Amniotic epithelial cell (primary cell): Measurements from ENCODE around the gene MSH2.
"Not testable (repeated sequence)": the region's sequence is repeated elsewhere in the genome, so short reads cannot be mapped to it uniquely, and the experiment has no call there.

Source experiments
- DNase-seq: peaks from one replicate; pipeline ENCODE4 v3.0.0-alpha.2; 2010; ENCODE audit warnings: low read depth

The MSH2 gene

DNA sequence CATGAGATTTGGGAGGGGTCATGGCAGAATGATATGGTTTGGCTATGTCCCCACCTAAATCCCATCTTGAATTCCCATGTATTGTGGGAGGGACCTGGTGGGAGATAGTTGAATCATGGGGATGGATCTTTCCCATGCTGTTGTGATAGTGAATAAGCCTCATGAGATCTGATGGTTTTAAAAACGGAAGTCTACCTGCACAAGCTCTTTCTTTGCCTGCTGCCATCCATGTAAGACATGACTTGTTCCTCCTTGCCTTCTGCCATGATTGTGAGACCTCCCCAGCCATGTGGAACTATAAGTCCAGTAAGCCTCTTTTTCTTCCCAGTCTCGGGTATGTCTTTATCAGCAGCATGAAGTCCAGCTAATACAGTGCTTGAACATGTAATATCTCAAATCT, 5.0 kb downstream of the MSH2 start:
- not testable (repeated sequence) for DNase-seq

DNA sequence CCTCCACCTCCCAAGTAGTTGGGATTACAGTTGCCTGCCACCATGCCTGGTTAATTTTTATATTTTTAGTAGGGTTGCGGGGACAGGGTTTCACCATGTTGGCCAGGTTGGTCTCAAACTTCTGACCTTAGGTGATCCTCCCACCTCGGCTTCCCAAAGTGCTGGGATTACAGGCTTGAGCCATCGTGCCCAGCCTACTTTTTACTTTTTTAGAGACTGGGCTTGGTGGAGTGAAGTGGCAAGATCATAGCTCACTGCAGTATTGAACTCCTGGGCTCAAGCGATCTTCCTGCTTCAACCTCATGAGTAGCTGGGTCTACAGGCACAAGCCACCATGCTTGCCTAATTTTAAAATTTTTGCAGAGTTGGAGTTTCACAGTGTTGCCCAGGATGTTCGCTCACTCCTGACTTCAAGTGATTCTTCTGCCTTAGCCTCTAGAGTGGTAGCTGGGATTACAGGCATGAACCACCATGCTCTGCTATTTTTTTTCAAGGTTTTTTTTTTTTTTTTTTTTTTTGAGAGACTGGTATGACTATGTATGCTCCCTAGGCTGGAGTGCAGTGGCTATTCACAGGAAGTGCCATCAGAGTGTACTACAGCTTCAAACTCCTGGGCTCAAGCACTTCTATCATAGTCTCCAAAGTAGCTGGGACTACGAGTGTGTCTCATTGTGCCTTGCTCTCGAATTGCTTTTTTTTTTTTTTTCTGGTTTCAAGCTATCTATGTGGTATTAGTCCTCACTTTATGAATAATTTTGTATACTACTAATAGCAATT, 11.9 kb downstream of the MSH2 start:
- DNase-seq = no peak

GRCh38 chr2:47420214-47420613, 17.3 kb downstream of the MSH2 start:
- no peak for DNase-seq

- DNase-seq = not testable (repeated sequence)
These were observed 17.7 kb downstream of the MSH2 start for GRCh38 chr2:47420683-47421082.

DNA sequence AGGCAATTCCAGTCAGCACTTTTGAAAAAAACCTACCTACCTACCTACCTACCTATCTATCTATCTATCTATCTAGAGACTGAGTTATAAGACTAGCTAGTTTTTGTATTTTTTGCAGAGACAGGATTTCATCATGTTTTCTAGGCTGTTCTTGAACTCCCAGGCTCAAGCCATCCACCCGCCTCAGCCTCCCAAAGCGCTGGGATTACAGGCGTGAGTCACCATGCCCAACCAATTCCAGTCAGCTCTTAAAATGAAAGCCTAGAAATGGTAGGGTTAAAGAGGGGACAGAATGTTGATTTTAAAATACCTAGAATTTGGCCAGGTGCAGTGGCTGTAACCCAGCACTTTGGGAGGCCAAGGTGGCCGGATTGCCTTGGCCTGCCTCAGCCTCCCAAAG, 19.1 kb downstream of the MSH2 start:
- DNase-seq = peak; percentile 25

- DNase-seq = peak; percentile 13
These were observed 19.6 kb downstream of the MSH2 start for GRCh38 chr2:47422560-47422959.

DNA sequence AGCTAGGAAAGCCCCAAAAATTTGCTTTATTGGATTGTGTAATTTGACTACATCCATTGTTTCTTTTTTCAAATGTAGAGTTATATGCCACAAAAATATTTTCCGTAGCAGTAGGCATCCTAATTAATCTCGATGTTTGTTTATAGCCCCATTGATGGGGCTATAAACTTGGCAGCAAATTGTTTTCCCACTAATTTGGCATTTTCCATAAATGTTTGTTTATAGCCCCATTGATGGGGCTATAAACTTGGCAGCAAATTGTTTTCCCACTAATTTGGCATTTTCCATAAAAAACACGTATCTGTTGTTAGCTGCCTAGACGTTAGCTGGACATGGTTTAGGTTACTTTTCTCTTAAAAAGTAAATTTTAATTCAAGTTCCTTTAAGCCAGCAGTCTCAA, 23.8 kb downstream of the MSH2 start:
- DNase-seq = no peak

GRCh38 chr2:47429795-47430194, 26.8 kb downstream of the MSH2 start:
- DNase-seq = peak; percentile 59

- not testable (repeated sequence) for DNase-seq
These were observed 30.1 kb downstream of the MSH2 start for GRCh38 chr2:47433006-47433405.

DNA sequence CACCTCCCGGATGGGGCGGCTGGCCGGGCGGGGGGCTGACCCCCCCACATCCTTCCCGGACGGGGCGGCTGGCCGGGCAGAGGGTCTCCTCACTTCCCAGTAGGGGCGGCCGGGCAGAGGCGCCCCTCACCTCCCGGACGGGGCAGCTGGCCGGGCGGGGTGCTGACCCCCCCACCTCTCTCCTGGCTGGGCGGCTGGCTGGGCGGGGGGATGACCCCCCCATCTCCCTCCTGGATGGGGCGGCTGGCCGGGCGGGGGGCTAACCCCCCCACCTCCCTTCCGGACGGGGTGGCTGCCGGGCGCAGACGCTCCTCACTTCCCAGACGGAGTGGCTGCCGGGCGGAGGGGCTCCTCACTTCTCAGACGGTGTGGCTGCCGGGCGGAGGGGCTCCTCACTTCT, 30.5 kb downstream of the MSH2 start:
- DNase-seq = not testable (repeated sequence)

DNA sequence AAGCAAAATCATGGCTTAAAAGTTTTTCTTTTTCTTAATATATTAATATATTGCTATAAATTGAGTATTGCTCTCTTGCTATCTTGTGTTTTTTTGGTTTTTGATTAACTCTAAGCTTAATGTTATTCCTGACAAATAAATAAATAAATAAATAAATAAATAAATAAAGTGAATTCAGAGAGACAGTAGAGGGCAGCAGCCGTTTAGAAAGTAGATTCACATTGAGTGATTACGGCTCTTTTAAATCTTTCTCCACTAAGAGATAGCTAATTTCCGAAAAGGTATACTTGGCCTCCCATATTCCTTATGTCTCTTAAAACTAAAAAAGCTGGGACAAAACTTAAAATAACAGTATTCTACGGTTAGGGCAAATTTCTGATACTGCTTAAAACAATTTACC, 34.3 kb downstream of the MSH2 start:
- peak; percentile 55 for DNase-seq

- no peak for DNase-seq
These were observed 35.1 kb downstream of the MSH2 start for GRCh38 chr2:47438106-47438505.

GRCh38 chr2:47438783-47439182, 35.8 kb downstream of the MSH2 start:
- DNase-seq = no peak

DNA sequence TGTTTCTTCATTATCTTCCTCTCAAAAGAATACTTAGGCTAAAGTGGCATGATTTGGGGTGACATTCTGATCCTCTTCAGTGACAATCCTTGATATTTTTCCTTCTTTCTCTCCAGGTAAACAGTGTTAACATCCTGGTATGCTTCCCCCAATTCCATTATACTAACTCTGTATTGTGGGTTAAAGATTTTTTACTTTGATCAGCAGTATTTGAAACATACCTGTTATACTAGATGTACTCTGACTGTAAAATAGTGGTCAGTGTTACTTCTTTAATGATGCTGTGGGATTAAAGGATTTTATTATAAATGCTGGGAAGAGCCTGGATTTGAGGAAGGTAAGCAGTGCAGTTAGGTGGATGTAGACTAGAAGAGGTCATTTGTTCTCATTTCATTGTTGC, 48.8 kb downstream of the MSH2 start:
- DNase-seq = no peak

- DNase-seq = peak; percentile 64
These were observed 49.8 kb downstream of the MSH2 start for GRCh38 chr2:47452761-47453160.

GRCh38 chr2:47454818-47455217, 51.9 kb downstream of the MSH2 start:
- not testable (repeated sequence) for DNase-seq

- no peak for DNase-seq
These were observed 52.5 kb downstream of the MSH2 start for GRCh38 chr2:47455411-47455810.

GRCh38 chr2:47456851-47457250, 53.9 kb downstream of the MSH2 start:
- DNase-seq = peak; percentile 77

GRCh38 chr2:47457268-47457667, 54.3 kb downstream of the MSH2 start:
- DNase-seq = no peak

- no peak for DNase-seq
These were observed 56.1 kb downstream of the MSH2 start for GRCh38 chr2:47459021-47459420.

DNA sequence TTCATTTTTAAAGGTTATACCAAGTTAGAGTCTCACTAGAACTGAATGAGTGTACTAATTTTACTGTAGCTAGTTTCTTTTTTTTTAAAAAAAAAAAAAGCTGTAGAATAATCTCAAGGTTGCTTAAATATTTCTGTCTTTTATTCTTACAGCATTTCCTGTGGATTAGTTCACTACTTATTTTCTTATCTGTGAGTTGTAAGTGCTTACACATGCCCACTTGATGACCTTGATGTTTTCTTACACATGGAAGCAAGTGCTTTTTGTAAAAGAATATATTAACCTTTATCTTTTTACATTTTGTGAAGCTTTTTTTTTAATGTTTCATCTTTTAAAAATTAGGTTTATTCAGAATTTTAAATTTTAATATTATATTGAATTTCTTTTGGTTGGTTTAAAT, 57.8 kb downstream of the MSH2 start:
- DNase-seq = peak; percentile 83

GRCh38 chr2:47471429-47472116, 68.6 kb downstream of the MSH2 start:
- DNase-seq = no peak

DNA sequence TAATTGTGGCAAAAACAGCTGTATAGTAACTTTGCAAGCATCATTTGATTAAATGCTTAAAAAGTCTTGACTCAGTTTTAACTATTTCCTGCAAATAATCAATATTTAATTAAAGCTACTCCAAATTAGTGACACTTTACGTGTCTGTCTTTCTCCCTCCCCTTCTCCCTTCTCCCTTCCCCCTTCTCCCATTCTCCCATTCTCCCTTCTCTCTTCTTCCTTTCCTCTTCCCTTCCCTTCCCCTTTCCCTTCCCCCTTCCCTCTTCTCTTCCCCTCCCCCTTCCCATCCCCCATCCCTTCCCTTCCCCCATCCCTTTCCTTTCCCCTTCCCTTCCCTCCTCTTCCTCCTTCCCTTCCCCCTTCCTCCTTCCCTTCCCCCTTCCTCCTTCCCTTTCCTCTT, 76.9 kb downstream of the MSH2 start:
- no peak for DNase-seq

DNA sequence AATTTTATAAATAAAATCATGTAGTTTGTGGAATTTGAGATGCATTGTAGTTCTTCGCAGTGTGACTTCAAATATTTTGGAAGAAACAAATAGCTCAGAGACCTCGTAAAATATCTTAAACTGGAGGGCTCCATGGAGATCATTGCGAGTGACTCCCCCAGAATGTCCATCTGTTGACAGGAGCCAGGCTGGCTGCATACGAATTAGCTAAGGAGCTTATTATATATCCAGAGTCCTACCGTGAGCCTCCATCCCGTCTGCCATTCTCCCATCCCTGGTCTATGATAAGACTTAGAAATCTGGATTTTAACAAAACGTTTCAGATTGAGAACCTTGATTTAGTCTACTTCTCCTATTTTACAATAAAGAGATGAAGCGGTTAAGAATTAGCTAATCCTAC, 80.2 kb downstream of the MSH2 start:
- no peak for DNase-seq
